Mucosa of descending colon (tissue), 3 donors: ENCODE results near the gene CACNA1D. TPM values are rescaled to one million over a fixed set of nuclear protein-coding genes. Genes with fewer than 3 reads are reported as not detected.

Experiments
- ATAC-seq: fragments of 200-7000 bp; cut with Tn5 transposase; one replicate; pipeline ENCODE4 v1.9.1; 2020; ENCODE audit warnings: mild to moderate bottlenecking, moderate library complexity
- DNase-seq, 3 donors: peaks; one replicate each; pipeline ENCODE4 v3.0.0-alpha.2; 2020
- H3K36me3 ChIP-seq: fragments of 200-600 bp; one replicate; pipeline ENCODE4 v1.8.0; 2021; ENCODE audit warnings: low read depth, mild to moderate bottlenecking
- H3K4me1 ChIP-seq: fragments of 200-600 bp; one replicate; pipeline ENCODE4 v1.8.0; 2021; ENCODE audit warnings: low read depth, mild to moderate bottlenecking
- H3K4me3 ChIP-seq: fragments of 200-600 bp; one replicate; pipeline ENCODE4 v1.8.0; 2021; ENCODE audit warnings: mild to moderate bottlenecking
- H3K9me3 ChIP-seq: fragments of 200-600 bp; one replicate; pipeline ENCODE4 v1.8.0; 2021; ENCODE audit warnings: mild to moderate bottlenecking
- CTCF ChIP-seq: fragments of 200-600 bp; IDR thresholded peaks from one replicate; pipeline ENCODE4 v1.8.0; 2022; ENCODE audit warnings: antibody characterized with exemption, mild to moderate bottlenecking
- intact Hi-C, 2 donors: fragments of 100-400 bp; cut with DNase I in 1 of 2; cut with micrococcal nuclease in 1 of 2; formaldehyde crosslinking; loops; one replicate each; pipeline versions ENCODE4 v1.11.0 to v1.11.1; 2022; cut with DNase I, micrococcal nuclease
- total RNA-seq, 3 donors: library from RNA; stranded (reverse); fragmentation: NEBNext Ultra II Directional in 2 of 3; extraction: Animal tissue kit (Norgen Biotek cat#: 25700) in 2 of 3; gene quantifications; one replicate each; pipeline versions ENCODE4 v1.2.1 to v1.2.4, GENCODE V29; 2021 to 2023
- donor health status: DM: no; HTN: no; CAD: no; lungs with moderate emphysema.
- donor health status: DM: no; HTN: no; CAD: no.
- donor health status: DM: no; HTN: yes; CAD: no.

CACNA1D gene
- total RNA-seq, 3 donors from 2014 or later, result 13.8 to 38.1 (median 22.2) TPM

- TF ChIP-seq CTCF, result no peak
- H3K4me3 ChIP-seq, result no peak overlapping the region
- DNase-seq (no peak), ATAC-seq (no peak)
- H3K36me3 ChIP-seq, result no peaks in the 10 kb centered on the region
- intact Hi-C loops, result no loop called here
- H3K9me3 ChIP-seq, result no peaks in the 10 kb centered on the region
- no peaks in the 10 kb centered on the region for H3K4me1 ChIP-seq
Observed at GRCh38 chr3:53763353-53763752, 268.9 kb downstream of the CACNA1D start.

GRCh38 chr3:53764026-53764775, 269.8 kb downstream of the CACNA1D start:
- Histone ChIP-seq H3K36me3 (no peaks in the 10 kb centered on the region), H3K4me3 (no peak overlapping the region), H3K9me3 (no peaks in the 10 kb centered on the region), H3K4me1 (no peaks in the 10 kb centered on the region)
- intact Hi-C loops, result no loop called here
- DNase-seq (no peak), ATAC-seq (peak; percentile 54)
- no peak for TF ChIP-seq CTCF

GRCh38 chr3:53765753-53766152, 271.3 kb downstream of the CACNA1D start:
- no peaks in the 10 kb centered on the region for H3K4me1 ChIP-seq
- intact Hi-C loops, result no loop called here
- ATAC-seq (no peak), DNase-seq (no peak)
- TF ChIP-seq CTCF, result no peak
- H3K36me3 ChIP-seq, result no peaks in the 10 kb centered on the region
- no peaks in the 10 kb centered on the region for H3K9me3 ChIP-seq
- no peak overlapping the region for H3K4me3 ChIP-seq

- DNase-seq, result no peak
- Histone ChIP-seq H3K36me3 (no peaks in the 10 kb centered on the region), H3K4me3 (no peak overlapping the region), H3K4me1 (no peaks in the 10 kb centered on the region), H3K9me3 (no peaks in the 10 kb centered on the region)
- intact Hi-C loops, result no loop called here
- ATAC-seq, result no peak
- no peak for TF ChIP-seq CTCF
Observed at GRCh38 chr3:53766706-53767105, 272.3 kb downstream of the CACNA1D start.

GRCh38 chr3:53768478-53769459, 274.4 kb downstream of the CACNA1D start:
- DNase-seq, result no peak
- Histone ChIP-seq H3K36me3 (no peaks in the 10 kb centered on the region), H3K9me3 (no peaks in the 10 kb centered on the region), H3K4me1 (no peaks in the 10 kb centered on the region), H3K4me3 (no peak overlapping the region)
- TF ChIP-seq CTCF, result no peak
- intact Hi-C loops, result no loop called here
- no peak for ATAC-seq
